Skeletal muscle tissue (tissue), 4 donors: Measurements from ENCODE around the gene BTK. TPM values are rescaled to one million over a fixed set of nuclear protein-coding genes. Genes with fewer than 3 reads are reported as not detected.

Source experiments
- H3K27ac ChIP-seq: one replicate; pipeline ENCODE4 v1.7.0; 2013; ENCODE audit warnings: mild to moderate bottlenecking, low read depth, low read length, inconsistent platforms
- H3K27me3 ChIP-seq, 3 donors: one replicate each; pipeline ENCODE4 v1.7.0; 2013; ENCODE audit warnings: low read length in 3 of 3; ENCODE audit not compliant: control insufficient read depth in 3 of 3, insufficient read depth in 3 of 3
- H3K36me3 ChIP-seq, 3 donors: one replicate each; pipeline ENCODE4 v1.7.0; 2013; ENCODE audit warnings: low read length in 3 of 3; ENCODE audit not compliant: control insufficient read depth in 3 of 3, insufficient read depth in 3 of 3
- H3K4me1 ChIP-seq, 3 donors: one replicate each; pipeline ENCODE4 v1.7.0; 2013; ENCODE audit warnings: low read length in 3 of 3, mild to moderate bottlenecking in 3 of 3; ENCODE audit not compliant: control insufficient read depth in 3 of 3, insufficient read depth in 3 of 3
- H3K4me3 ChIP-seq, 3 donors: one replicate each; pipeline ENCODE4 v1.7.0; 2013; ENCODE audit warnings: low read length in 3 of 3
- H3K9ac ChIP-seq, 3 donors: one replicate each; pipeline ENCODE4 v1.7.0; 2013; ENCODE audit warnings: low read length in 3 of 3, mild to moderate bottlenecking in 3 of 3, moderate library complexity in 2 of 3, low read depth in 1 of 3
- H3K9me3 ChIP-seq, 3 donors: one replicate each; pipeline ENCODE4 v1.7.0; 2013; ENCODE audit warnings: low read length in 3 of 3; ENCODE audit not compliant: control insufficient read depth in 3 of 3
- total RNA-seq: library from RNA; depleted of rRNA; stranded (reverse); fragments of >200 nt; gene quantifications from one replicate; pipeline ENCODE4 v1.2.3, GENCODE V29; 2014
- donor health status: Osteomylitis.

Gene BTK
- total RNA-seq, 1 donor from 2014 or later, result 2.1 TPM

DNA sequence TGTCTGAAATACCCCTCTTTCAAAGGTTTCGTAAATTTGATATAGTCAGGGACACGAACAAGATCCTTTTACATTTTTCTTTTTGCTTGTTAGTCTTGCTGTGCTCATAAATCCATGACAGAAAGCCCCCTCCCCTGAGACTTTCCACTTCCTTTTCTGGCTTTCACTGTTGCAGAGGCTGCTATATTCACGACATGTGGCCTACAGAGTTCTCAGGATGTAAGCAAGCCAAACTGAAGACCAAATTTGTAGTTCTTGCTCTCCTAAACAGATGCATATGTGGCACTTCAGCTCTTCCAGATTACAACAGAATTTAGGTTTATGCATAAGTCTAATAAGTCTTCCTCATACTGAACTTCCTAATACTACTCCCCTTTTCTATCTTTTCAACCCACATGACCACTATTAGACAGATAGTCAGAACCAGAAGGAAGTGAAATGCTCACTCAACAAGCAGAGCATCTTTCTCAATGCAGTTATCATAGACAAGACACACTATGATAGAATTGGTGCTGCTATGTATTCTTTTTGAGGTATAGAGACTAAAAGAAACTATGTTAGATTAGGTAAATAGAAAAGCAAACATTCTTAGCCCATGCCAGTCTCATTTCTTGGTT, 15.0 kb downstream of the BTK start:
- no peak overlapping the region for H3K9ac ChIP-seq
- H3K36me3 ChIP-seq, result no peaks in the 10 kb centered on the region
- no peak overlapping the region for H3K27ac ChIP-seq
- no peak overlapping the region for H3K4me3 ChIP-seq
- H3K9me3 ChIP-seq, result no peaks in the 10 kb centered on the region
- H3K27me3 ChIP-seq, result no peaks in the 10 kb centered on the region
- no peaks in the 10 kb centered on the region for H3K4me1 ChIP-seq

DNA sequence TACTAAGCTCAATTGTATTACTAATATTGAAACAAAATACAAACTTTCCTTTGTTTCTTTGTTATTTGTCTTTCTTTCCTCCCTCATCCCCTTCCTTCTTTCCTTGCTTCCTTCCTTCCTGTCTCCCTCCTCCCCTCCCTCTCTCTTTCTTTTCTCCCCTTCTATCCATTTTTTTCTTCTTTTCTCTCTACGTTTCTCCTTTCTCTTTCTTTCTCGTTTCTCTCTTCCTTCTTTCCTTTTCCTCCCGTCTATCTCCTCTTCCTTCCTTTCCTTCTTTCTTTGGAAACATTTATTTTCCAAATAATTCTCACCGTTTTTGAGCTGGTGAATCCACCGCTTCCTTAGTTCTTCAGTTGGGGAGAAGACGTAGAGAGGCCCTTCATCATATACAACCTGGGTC, 16.3 kb downstream of the BTK start:
- Histone ChIP-seq H3K4me3 (no peak overlapping the region), H3K9me3 (no peaks in the 10 kb centered on the region), H3K36me3 (no peaks in the 10 kb centered on the region), H3K9ac (no peak overlapping the region), H3K27ac (no peak overlapping the region), H3K27me3 (no peaks in the 10 kb centered on the region), H3K4me1 (no peaks in the 10 kb centered on the region)

DNA sequence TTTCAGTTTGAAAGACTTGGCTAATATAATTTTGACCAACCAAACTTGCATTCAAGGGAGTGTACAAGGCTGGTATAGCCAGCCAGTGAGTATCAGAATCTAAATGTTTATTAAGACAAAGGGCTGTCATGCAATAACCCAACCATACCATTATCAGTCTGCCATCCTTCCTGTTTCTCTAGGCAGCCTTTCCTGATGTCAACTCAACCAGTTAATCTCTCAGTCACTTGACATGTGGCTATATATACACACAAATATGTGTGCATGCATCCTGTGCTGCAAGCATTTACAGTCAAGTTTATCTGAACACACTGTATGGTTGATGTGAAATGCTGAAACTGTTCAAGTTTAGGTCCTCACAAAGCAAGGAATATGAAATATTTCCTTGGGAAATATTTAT, 17.2 kb downstream of the BTK start:
- Histone ChIP-seq H3K4me1 (no peaks in the 10 kb centered on the region), H3K27ac (no peak overlapping the region), H3K36me3 (no peaks in the 10 kb centered on the region), H3K27me3 (no peaks in the 10 kb centered on the region), H3K9ac (no peak overlapping the region), H3K4me3 (no peak overlapping the region), H3K9me3 (no peaks in the 10 kb centered on the region)

DNA sequence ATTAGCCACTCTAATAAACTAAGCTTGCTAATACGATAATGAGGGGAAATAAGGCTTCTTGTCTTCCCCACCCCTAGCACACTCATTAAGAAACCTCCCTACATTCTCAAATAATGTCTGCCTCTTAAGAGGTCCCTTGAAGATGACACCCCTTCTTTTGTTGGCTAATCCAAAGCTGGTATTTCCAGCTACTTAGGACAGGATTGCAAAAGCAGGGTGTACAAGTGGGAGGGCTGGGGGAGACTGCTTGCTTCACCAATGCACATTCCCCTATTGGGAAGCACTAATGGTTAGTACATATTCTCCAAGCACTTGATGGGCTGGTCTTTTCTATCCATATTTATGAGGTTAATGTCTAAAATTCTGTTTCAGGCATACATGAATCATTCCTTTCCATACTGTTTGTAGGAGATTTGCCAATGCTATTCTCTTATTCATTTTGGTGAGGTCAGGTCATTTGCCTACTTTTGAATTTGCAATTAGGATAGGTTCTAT, 20.6 kb downstream of the BTK start:
- no peak overlapping the region for H3K4me3 ChIP-seq
- no peaks in the 10 kb centered on the region for H3K27me3 ChIP-seq
- H3K4me1 ChIP-seq, result no peaks in the 10 kb centered on the region
- H3K9ac ChIP-seq, result no peak overlapping the region
- no peak overlapping the region for H3K27ac ChIP-seq
- H3K9me3 ChIP-seq, result no peaks in the 10 kb centered on the region
- no peaks in the 10 kb centered on the region for H3K36me3 ChIP-seq

DNA sequence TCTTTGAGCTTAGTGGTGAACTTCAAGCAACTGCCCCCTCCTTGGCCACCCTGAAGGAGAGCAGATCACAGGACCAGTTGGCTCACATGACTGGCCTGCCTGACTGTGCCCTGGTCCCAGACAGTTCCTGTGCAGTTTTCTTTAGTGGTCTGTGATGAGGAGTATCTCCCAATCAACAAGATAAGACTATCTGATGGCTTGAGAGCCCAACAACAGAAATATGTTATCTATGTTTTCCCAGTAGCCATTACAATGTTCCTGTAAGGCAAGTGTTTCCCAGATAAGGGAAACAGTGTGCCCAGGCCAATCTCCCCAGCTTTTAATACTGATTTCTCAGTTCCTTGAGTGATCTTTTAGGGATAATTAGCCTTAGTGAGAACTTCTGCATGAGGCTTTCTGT, 23.2 kb downstream of the BTK start:
- H3K9ac ChIP-seq, result no peak overlapping the region
- no peaks in the 10 kb centered on the region for H3K36me3 ChIP-seq
- no peaks in the 10 kb centered on the region for H3K9me3 ChIP-seq
- no peak overlapping the region for H3K27ac ChIP-seq
- no peaks in the 10 kb centered on the region for H3K4me1 ChIP-seq
- H3K4me3 ChIP-seq, result no peak overlapping the region
- peaks cover 0 to 4% (median 3%) of the 10 kb centered on the region in 3 donors for H3K27me3 ChIP-seq

DNA sequence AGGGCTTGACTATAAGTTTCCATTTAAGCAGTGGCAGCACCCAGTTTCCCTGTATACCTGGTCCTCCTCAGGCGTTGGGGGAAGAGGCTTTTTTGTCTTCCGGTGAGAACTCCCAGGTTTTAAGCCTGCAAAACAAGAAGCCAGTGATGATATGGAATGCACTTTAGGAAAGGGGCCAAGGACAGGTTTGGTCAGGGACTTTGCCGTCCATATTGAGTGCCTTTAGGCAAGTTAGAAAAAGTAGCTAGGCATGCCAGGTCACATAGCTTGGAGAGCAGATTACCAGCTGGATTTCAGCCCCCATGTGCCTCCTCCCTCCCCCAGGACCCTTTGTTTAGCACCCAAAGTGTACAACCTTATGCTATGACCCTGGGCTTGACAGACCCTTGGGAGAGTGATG, 23.9 kb downstream of the BTK start:
- Histone ChIP-seq H3K27ac (no peak overlapping the region), H3K27me3 (peaks cover 0 to 4% (median 3%) of the 10 kb centered on the region in 3 donors), H3K9me3 (no peaks in the 10 kb centered on the region), H3K36me3 (no peaks in the 10 kb centered on the region), H3K4me1 (no peaks in the 10 kb centered on the region), H3K4me3 (no peak overlapping the region), H3K9ac (no peak overlapping the region)

DNA sequence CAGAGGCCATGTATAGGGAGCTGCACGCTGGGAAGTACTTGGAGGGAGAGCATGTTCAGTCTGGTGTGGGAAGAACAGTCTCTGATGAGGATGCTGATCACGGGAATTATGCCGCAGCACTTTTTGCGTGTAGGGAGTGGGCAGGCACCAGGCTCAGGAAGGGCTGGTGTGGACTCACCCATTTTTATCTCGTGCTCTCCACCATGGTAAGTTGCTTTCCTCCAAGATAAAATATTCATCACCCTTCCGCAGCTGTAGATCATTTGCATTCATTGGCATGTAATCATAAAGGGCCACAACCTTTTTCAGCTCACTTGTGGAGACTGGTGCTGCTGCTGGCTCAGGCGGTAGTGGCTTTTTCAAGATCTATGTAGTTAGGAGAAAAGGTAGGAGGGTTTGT, 25.6 kb downstream of the BTK start:
- no peak overlapping the region for H3K9ac ChIP-seq
- H3K9me3 ChIP-seq, result no peaks in the 10 kb centered on the region
- H3K4me3 ChIP-seq, result no peak overlapping the region
- no peak overlapping the region for H3K27ac ChIP-seq
- H3K4me1 ChIP-seq, result no peaks in the 10 kb centered on the region
- H3K27me3 ChIP-seq, result peaks cover 0 to 4% (median 3%) of the 10 kb centered on the region in 3 donors
- no peaks in the 10 kb centered on the region for H3K36me3 ChIP-seq

DNA sequence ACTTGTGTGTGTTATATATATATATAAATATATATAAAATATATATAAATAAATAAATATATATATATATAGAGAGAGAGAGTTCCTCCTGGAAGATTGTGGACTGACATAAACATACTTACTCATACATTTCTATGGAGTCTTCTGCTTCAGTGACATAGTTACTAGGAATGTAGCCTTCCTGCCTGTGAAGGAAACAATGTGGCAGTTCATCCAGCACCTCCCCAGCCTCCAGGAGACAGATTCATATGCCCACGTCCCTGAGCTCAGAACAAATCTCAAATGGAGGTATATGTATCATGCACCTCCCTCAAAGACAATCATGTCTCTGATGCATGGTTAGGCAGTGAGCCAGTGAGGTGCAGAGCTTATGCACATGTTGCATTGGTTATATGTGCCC, 26.0 kb downstream of the BTK start:
- Histone ChIP-seq H3K27ac (no peak overlapping the region), H3K9me3 (no peaks in the 10 kb centered on the region), H3K9ac (no peak overlapping the region), H3K4me3 (no peak overlapping the region), H3K36me3 (no peaks in the 10 kb centered on the region), H3K4me1 (no peaks in the 10 kb centered on the region), H3K27me3 (peaks cover 0 to 4% (median 3%) of the 10 kb centered on the region in 3 donors)

DNA sequence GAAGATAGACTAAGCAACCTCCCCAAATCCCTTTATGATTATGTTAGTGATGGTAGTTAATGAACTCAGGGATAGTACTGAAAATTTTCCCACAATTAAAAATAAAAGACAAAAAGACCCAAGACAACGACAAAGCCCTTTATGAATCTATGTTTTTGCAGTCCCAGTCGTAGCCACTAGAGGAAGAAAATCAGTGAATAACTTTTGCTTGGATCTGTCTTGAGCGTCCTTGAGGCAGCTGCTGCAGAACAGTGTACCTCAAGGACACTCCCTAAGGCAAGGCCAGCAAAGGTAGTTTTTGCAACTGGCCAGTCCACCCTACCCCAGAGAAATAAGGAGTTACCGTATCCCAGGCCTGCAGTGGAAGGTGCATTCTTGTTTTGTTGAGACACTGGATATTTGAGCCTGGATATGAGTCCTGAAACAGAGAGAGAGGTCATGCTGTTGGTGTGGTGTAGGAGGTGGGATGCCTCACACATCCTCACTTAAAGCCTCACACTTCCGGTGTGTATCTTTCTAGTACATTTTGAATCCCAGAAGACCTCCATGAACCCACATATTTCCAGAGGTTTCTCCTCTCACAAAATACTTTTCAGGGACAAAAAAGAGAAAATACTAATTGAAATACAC, 28.7 kb downstream of the BTK start:
- peaks cover 0 to 4% (median 3%) of the 10 kb centered on the region in 3 donors for H3K27me3 ChIP-seq
- H3K4me3 ChIP-seq, result no peak overlapping the region
- no peak overlapping the region for H3K27ac ChIP-seq
- no peaks in the 10 kb centered on the region for H3K4me1 ChIP-seq
- H3K9me3 ChIP-seq, result no peaks in the 10 kb centered on the region
- H3K36me3 ChIP-seq, result no peaks in the 10 kb centered on the region
- H3K9ac ChIP-seq, result no peak overlapping the region

DNA sequence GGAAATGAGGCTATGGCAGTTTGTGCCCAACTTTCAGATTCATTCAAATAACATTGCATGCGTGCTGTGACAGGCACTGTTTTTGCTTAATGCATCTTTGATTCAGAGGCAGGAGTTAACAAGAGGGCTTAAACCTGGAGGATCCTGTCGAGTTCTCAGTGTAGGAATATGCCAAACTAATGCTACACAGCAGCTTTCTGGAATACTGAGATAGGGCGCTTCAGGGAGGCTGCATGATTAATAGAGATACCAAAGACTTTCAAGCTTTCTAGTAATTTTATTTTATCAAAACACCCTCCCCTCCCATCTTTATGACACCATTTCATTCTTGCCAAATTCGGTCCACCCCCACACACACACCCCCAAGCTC, 36.8 kb downstream of the BTK start:
- peak overlapping the region; percentile 72 to 84 (median 74) for H3K9ac ChIP-seq

More for the DNA sequence above, 36.8 kb downstream of the BTK start:
- H3K27me3 ChIP-seq, result no peaks in the 10 kb centered on the region
- H3K9me3 ChIP-seq, result no peaks in the 10 kb centered on the region
- H3K36me3 ChIP-seq, result no peaks in the 10 kb centered on the region
- peak overlapping the region; percentile 87 to 90 (median 87) for H3K4me3 ChIP-seq
- H3K4me1 ChIP-seq, result peaks cover 0 to 6% (median 4%) of the 10 kb centered on the region in 3 donors
- H3K27ac ChIP-seq, result no peak overlapping the region
